Loucy (cell line): ENCODE measurements around the gene CPED1.

Experiments
- H2AFZ ChIP-seq: fragments of 200-600 bp; sonication (generic); 2 replicates; pipeline ENCODE4 v1.6.0; 2016; ENCODE audit warnings: antibody characterized with exemption, mild to moderate bottlenecking, low read length, moderate library complexity
- H3F3A ChIP-seq: fragments of 200-600 bp; 2 replicates; pipeline ENCODE4 v1.6.0; 2016; ENCODE audit warnings: antibody characterized with exemption, low read depth, mild to moderate bottlenecking
- H3K27me3 ChIP-seq: fragments of 200-600 bp; sonication (generic); 2 replicates; pipeline ENCODE4 v1.6.1; 2014; ENCODE audit warnings: low read length, mild to moderate bottlenecking; ENCODE audit not compliant: insufficient read depth, poor library complexity, severe bottlenecking
- H3K36me3 ChIP-seq: fragments of 200-600 bp; sonication (generic); 2 replicates; pipeline ENCODE4 v1.6.1; 2016; ENCODE audit warnings: low read length; ENCODE audit not compliant: insufficient read depth
- H3K4me1 ChIP-seq: fragments of 200-600 bp; sonication (generic); 2 replicates; pipeline ENCODE4 v1.5.1; 2014; ENCODE audit warnings: low read length, mild to moderate bottlenecking; ENCODE audit not compliant: insufficient read depth, poor library complexity, severe bottlenecking
- H3K4me2 ChIP-seq: fragments of 200-600 bp; sonication (generic); 2 replicates; pipeline ENCODE4 v1.6.0; 2014; ENCODE audit warnings: antibody characterized with exemption, low read length, low read depth, mild to moderate bottlenecking; ENCODE audit not compliant: poor library complexity, severe bottlenecking
- H3K4me3 ChIP-seq: fragments of 200-600 bp; sonication (generic); 2 replicates; pipeline ENCODE4 v1.5.1; 2014; ENCODE audit warnings: low read length, mild to moderate bottlenecking, mixed read lengths; ENCODE audit not compliant: poor library complexity, severe bottlenecking
- H3K79me2 ChIP-seq: fragments of 200-600 bp; sonication (generic); 2 replicates; pipeline ENCODE4 v1.6.1; 2014; ENCODE audit warnings: low read length; ENCODE audit not compliant: insufficient read depth
- H3K9ac ChIP-seq: fragments of 200-600 bp; sonication (generic); 2 replicates; pipeline ENCODE4 v1.6.0; 2014; ENCODE audit warnings: mild to moderate bottlenecking, low read depth, low read length, moderate library complexity; ENCODE audit not compliant: poor library complexity, severe bottlenecking
- H3K9me2 ChIP-seq: fragments of 200-600 bp; sonication (generic); replicated peaks from 2 replicates; pipeline ENCODE4 v1.6.1; 2016; ENCODE audit warnings: low read depth, low read length, mixed read lengths
- H3K9me3 ChIP-seq: fragments of 200-600 bp; sonication (generic); 2 replicates; pipeline ENCODE4 v1.6.1; 2014; ENCODE audit warnings: mild to moderate bottlenecking, antibody characterized with exemption, low read length, low read depth; ENCODE audit not compliant: insufficient read depth
- H4K20me1 ChIP-seq: fragments of 200-600 bp; sonication (generic); 2 replicates; pipeline ENCODE4 v1.6.0; 2014; ENCODE audit warnings: antibody characterized with exemption, low read length, mild to moderate bottlenecking; ENCODE audit not compliant: insufficient read depth, poor library complexity, severe bottlenecking
- EZH2phosphoT487 ChIP-seq: fragments of 200-600 bp; IDR thresholded peaks from 2 replicates; pipeline ENCODE4 v1.6.1; 2018; ENCODE audit warnings: antibody characterized with exemption, mild to moderate bottlenecking, moderate library complexity, borderline replicate concordance
- TF ChIP-seq, protein P1 (sequence below): fragments of 200-600 bp; sonication (generic); conservative IDR thresholded peaks from 2 replicates; pipeline ENCODE4 v1.5.1; 2014; ENCODE audit warnings: mild to moderate bottlenecking, antibody characterized with exemption, low read length

CPED1 gene

GRCh38 chr7:121157885-121158590 is 169.5 kb downstream of the CPED1 start:
- TF ChIP-seq, protein P1, sequence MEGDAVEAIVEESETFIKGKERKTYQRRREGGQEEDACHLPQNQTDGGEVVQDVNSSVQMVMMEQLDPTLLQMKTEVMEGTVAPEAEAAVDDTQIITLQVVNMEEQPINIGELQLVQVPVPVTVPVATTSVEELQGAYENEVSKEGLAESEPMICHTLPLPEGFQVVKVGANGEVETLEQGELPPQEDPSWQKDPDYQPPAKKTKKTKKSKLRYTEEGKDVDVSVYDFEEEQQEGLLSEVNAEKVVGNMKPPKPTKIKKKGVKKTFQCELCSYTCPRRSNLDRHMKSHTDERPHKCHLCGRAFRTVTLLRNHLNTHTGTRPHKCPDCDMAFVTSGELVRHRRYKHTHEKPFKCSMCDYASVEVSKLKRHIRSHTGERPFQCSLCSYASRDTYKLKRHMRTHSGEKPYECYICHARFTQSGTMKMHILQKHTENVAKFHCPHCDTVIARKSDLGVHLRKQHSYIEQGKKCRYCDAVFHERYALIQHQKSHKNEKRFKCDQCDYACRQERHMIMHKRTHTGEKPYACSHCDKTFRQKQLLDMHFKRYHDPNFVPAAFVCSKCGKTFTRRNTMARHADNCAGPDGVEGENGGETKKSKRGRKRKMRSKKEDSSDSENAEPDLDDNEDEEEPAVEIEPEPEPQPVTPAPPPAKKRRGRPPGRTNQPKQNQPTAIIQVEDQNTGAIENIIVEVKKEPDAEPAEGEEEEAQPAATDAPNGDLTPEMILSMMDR: no peak
- H3F3A ChIP-seq: no peaks in the 10 kb centered on the region
- H3K36me3 ChIP-seq: no peaks in the 10 kb centered on the region
- no peaks in the 10 kb centered on the region for H3K27me3 ChIP-seq
- no peak overlapping the region for H2AFZ ChIP-seq
- no peak overlapping the region for H3K4me3 ChIP-seq
- H3K9ac ChIP-seq: no peak overlapping the region
- H3K4me1 ChIP-seq: no peaks in the 10 kb centered on the region
- no peaks in the 10 kb centered on the region for H3K9me2 ChIP-seq
- H4K20me1 ChIP-seq: no peaks in the 10 kb centered on the region
- H3K9me3 ChIP-seq: no peaks in the 10 kb centered on the region
- H3K79me2 ChIP-seq: no peaks in the 10 kb centered on the region
- H3K4me2 ChIP-seq: no peak overlapping the region

DNA sequence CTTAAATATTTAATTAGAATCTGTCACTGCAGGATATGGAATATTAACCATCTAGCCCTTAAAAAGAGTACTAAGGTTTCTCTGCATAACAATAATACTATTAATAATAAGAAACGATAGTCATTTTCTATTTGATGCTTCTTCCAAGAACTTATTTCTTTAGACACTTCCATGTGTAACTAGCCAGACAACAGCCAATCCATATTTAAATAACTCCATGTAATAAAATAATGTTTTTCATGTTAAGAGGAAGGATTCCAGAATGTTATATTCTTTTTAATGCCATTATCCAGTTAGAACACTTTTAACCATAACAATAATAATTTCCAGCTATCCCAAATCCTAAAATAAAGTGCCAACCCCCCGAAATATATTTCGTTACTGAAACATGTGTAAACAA is 170.2 kb downstream of the CPED1 start:
- Histone ChIP-seq H3F3A (no peaks in the 10 kb centered on the region), H4K20me1 (no peaks in the 10 kb centered on the region), H3K27me3 (no peaks in the 10 kb centered on the region), H3K36me3 (no peaks in the 10 kb centered on the region), H3K4me3 (no peak overlapping the region), H3K4me1 (no peaks in the 10 kb centered on the region), H3K9me2 (no peaks in the 10 kb centered on the region), H3K4me2 (no peak overlapping the region), H3K79me2 (no peaks in the 10 kb centered on the region), H2AFZ (no peak overlapping the region), H3K9ac (no peak overlapping the region), H3K9me3 (no peaks in the 10 kb centered on the region)
- TF ChIP-seq, protein P1: no peak
- no peak for TF ChIP-seq EZH2phosphoT487

- H3K4me2 ChIP-seq: no peak overlapping the region
- H4K20me1 ChIP-seq: no peaks in the 10 kb centered on the region
- TF ChIP-seq, protein P1: no peak
- TF ChIP-seq EZH2phosphoT487: no peak
- no peaks in the 10 kb centered on the region for H3K9me3 ChIP-seq
- H3K27me3 ChIP-seq: no peaks in the 10 kb centered on the region
- no peak overlapping the region for H2AFZ ChIP-seq
- no peaks in the 10 kb centered on the region for H3K4me1 ChIP-seq
- H3K36me3 ChIP-seq: no peaks in the 10 kb centered on the region
- H3K9ac ChIP-seq: no peak overlapping the region
- no peaks in the 10 kb centered on the region for H3K79me2 ChIP-seq
- no peaks in the 10 kb centered on the region for H3F3A ChIP-seq
- no peak overlapping the region for H3K4me3 ChIP-seq
- H3K9me2 ChIP-seq: no peaks in the 10 kb centered on the region
These were observed 171.0 kb downstream of the CPED1 start for GRCh38 chr7:121159553-121159952.
